Gastrocnemius medialis (tissue), 4 donors: ENCODE data around the gene CITED1. TPM values are rescaled to one million over a fixed set of nuclear protein-coding genes. Genes with fewer than 3 reads are reported as not detected.

Experiments used
- ATAC-seq, 2 donors: fragments of 150-250 bp; one replicate each; pipeline ENCODE4 v1.9.1; 2016
- DNase-seq, 2 donors: peaks; one replicate each; pipeline ENCODE4 v3.0.0-alpha.2; 2019
- H3K27ac ChIP-seq, 4 donors: fragments of 200-600 bp; sonication (generic); 1 replicate in 1 of 4; 2 replicates in 3 of 4; pipeline ENCODE4 v1.5.1; 2016 to 2018; ENCODE audit warnings: mild to moderate bottlenecking in 2 of 4, moderate library complexity in 1 of 4
- H3K27me3 ChIP-seq, 3 donors: fragments of 200-600 bp; sonication (generic) in 2 of 3; 1 replicate in 1 of 3; 2 replicates in 2 of 3; pipeline versions ENCODE4 v1.5.1 to v1.6.0; 2016 to 2019; ENCODE audit warnings: mild to moderate bottlenecking in 1 of 3, moderate library complexity in 1 of 3
- H3K36me3 ChIP-seq, 2 donors: fragments of 200-600 bp; sonication (generic) in 1 of 2; one replicate each; pipeline ENCODE4 v1.5.1; 2017 to 2018
- H3K4me1 ChIP-seq, 2 donors: fragments of 200-600 bp; sonication (generic) in 1 of 2; one replicate each; pipeline ENCODE4 v1.5.1; 2016 to 2017; ENCODE audit warnings: mild to moderate bottlenecking in 2 of 2
- H3K4me3 ChIP-seq, 4 donors: fragments of 200-600 bp; sonication (generic) in 3 of 4; 1 replicate in 1 of 4; 2 replicates in 3 of 4; pipeline ENCODE4 v1.5.1; 2016 to 2019; ENCODE audit warnings: mild to moderate bottlenecking in 2 of 4
- H3K9me3 ChIP-seq, 3 donors: fragments of 200-600 bp; sonication (generic) in 2 of 3; 1 replicate in 1 of 3; 2 replicates in 2 of 3; pipeline ENCODE4 v1.5.1; 2016 to 2019
- CTCF ChIP-seq, 5 experiments: fragments of 450-650 bp in 3 of 5; fragments of 200-600 bp in 2 of 5; sonication (generic) in 2 of 5; IDR thresholded peaks in 4 of 5; conservative IDR thresholded peaks in 1 of 5; 1 replicate in 4 of 5; 2 replicates in 1 of 5; pipeline ENCODE4 v1.5.1; 2016 to 2019; ENCODE audit warnings: antibody characterized with exemption in 5 of 5, mild to moderate bottlenecking in 3 of 5, moderate library complexity in 3 of 5
- POLR2A ChIP-seq, 2 donors: fragments of 450-650 bp; IDR thresholded peaks; one replicate each; pipeline ENCODE4 v1.6.1; 2017; ENCODE audit warnings: antibody characterized with exemption in 2 of 2, mild to moderate bottlenecking in 2 of 2, moderate library complexity in 2 of 2
- in situ Hi-C, 4 donors: fragments of 200-750 bp; cut with MboI; loops; one replicate each; pipeline versions ENCODE4 v1.15.0 to v1.8.0; 2017; ENCODE audit warnings: low sequenced_read_pairs in 4 of 4
- intact Hi-C: fragments of 100-400 bp; cut with DNase I; formaldehyde crosslinking; loops from one replicate; pipeline ENCODE4 v1.15.1; 2023; ENCODE audit warnings: low total_unique reads
- total RNA-seq, 4 donors: library from RNA; depleted of rRNA; stranded (reverse); fragments of >200 nt; gene quantifications; one replicate each; pipeline versions ENCODE4 v1.1.0 to v1.2.3, GENCODE V29; 2016

CITED1 gene
- not detected for total RNA-seq

GRCh38 chrX:72305286-72306084 is at the start of gene CITED1:
Gene CITED1, minus strand, starts transcription at chrX:72305914. Its CDS starts 3,045 bp downstream, at chrX:72302869.
- Histone ChIP-seq H3K9me3 (no peaks in the 10 kb centered on the region), H3K27ac (no peak within 1 kb of the TSS), H3K4me1 (peaks cover 0 to 11% of the 10 kb centered on the region in 2 donors), H3K27me3 (peaks cover 2 to 70% (median 49%) of the 10 kb centered on the region in 3 donors), H3K36me3 (no peaks in the 10 kb centered on the region), H3K4me3 (peak within 1 kb of the TSS; percentile 58 to 69 (median 64))
- no peak for DNase-seq
- no peak for ATAC-seq
- TF ChIP-seq CTCF (IDR thresholded peaks at IDR 0.05 in 4 of 5, conservative IDR thresholded peaks at IDR 0.05 in 1 of 5) = no peak
- no peak for TF ChIP-seq POLR2A (IDR thresholded peaks at IDR 0.05)
- intact Hi-C loops = loop anchor here (10.0 kb wide), 1 partner anchor 159 kb away; no protein-coding TSS in a partner anchor
- in situ Hi-C loops = no loop called here

GRCh38 chrX:72352786-72353185 is 47.1 kb upstream of the CITED1 start:
- Histone ChIP-seq H3K9me3 (no peaks in the 10 kb centered on the region), H3K27me3 (no peaks in the 10 kb centered on the region), H3K36me3 (no peaks in the 10 kb centered on the region), H3K4me3 (no peak overlapping the region), H3K4me1 (no peaks in the 10 kb centered on the region), H3K27ac (no peak overlapping the region)
- TF ChIP-seq CTCF (IDR thresholded peaks at IDR 0.05 in 4 of 5, conservative IDR thresholded peaks at IDR 0.05 in 1 of 5) (no peak), POLR2A (IDR thresholded peaks at IDR 0.05) (no peak)
- in situ Hi-C loops (no loop called here), intact Hi-C loops (no loop called here)
- DNase-seq (no peak), ATAC-seq (no peak)

- H3K36me3 ChIP-seq = no peaks in the 10 kb centered on the region
- H3K27ac ChIP-seq = no peak overlapping the region
- in situ Hi-C loops = no loop called here
- H3K4me3 ChIP-seq = no peak overlapping the region
- no peak for DNase-seq
- H3K27me3 ChIP-seq = no peaks in the 10 kb centered on the region
- no peak for ATAC-seq
- intact Hi-C loops = no loop called here
- no peaks in the 10 kb centered on the region for H3K9me3 ChIP-seq
- TF ChIP-seq POLR2A (IDR thresholded peaks at IDR 0.05) = no peak
- no peak for TF ChIP-seq CTCF (IDR thresholded peaks at IDR 0.05 in 4 of 5, conservative IDR thresholded peaks at IDR 0.05 in 1 of 5)
- no peaks in the 10 kb centered on the region for H3K4me1 ChIP-seq
These were observed 46.1 kb upstream of the CITED1 start for GRCh38 chrX:72351606-72352334.

GRCh38 chrX:72349190-72349589 is 43.5 kb upstream of the CITED1 start:
- TF ChIP-seq CTCF (IDR thresholded peaks at IDR 0.05 in 4 of 5, conservative IDR thresholded peaks at IDR 0.05 in 1 of 5) (no peak), POLR2A (IDR thresholded peaks at IDR 0.05) (no peak)
- H3K4me3 ChIP-seq = no peak overlapping the region
- no peak overlapping the region for H3K27ac ChIP-seq
- DNase-seq (no peak), ATAC-seq (no peak)
- intact Hi-C loops (no loop called here), in situ Hi-C loops (loop anchor here in 1 of 4 donors (25.0 kb wide), 1 partner anchor 88 kb away; no protein-coding TSS in a partner anchor)
- no peaks in the 10 kb centered on the region for H3K27me3 ChIP-seq
- no peaks in the 10 kb centered on the region for H3K36me3 ChIP-seq
- H3K9me3 ChIP-seq = no peaks in the 10 kb centered on the region
- no peaks in the 10 kb centered on the region for H3K4me1 ChIP-seq
